H1 (cell line): ENCODE measurements around the gene BRAT1. TPM values are rescaled to one million over a fixed set of nuclear protein-coding genes. Genes with fewer than 3 reads are reported as not detected.

Source experiments
- CTCF ChIA-PET: fragments of 300-600 bp; sonication (Branson Sonifier 250); formaldehyde crosslinking; loops from one replicate; lab custom pipeline; 2021; ENCODE audit not compliant: partially characterized antibody; lab: Charles Lee
- POLR2A ChIA-PET: fragments of 300-600 bp; sonication (Branson Sonifier 250); formaldehyde crosslinking; loops from one replicate; lab custom pipeline; 2021; ENCODE audit warnings: inconsistent platforms; ENCODE audit not compliant: partially characterized antibody; lab: Charles Lee
- DNase-seq, 2 experiments: peaks; one replicate each; pipeline versions ENCODE4 v3.0.0 to v3.0.0-alpha.2; 2010 to 2022; ENCODE audit warnings: low spot score in 2 of 2, low read depth in 1 of 2, mixed read lengths in 1 of 2
- FAIRE-seq: peaks from 2 replicates; lab custom pipeline; 2011; peaks lifted over from hg19 to GRCh38; lab: Jason Lieb, UNC
- H2AFZ ChIP-seq: 2 replicates; pipeline ENCODE4 v1.8.1; 2012; ENCODE audit warnings: low read length, inconsistent platforms
- H2AK5ac ChIP-seq: 2 replicates; pipeline ENCODE4 v1.6.1; 2013; ENCODE audit warnings: low read depth, low read length
- H2BK120ac ChIP-seq: replicated peaks from 2 replicates; pipeline ENCODE3; 2013; ENCODE audit warnings: low read depth, low read length, inconsistent platforms
- H2BK12ac ChIP-seq: 2 replicates; pipeline ENCODE4 v1.6.1; 2013; ENCODE audit warnings: low read depth, low read length
- H2BK15ac ChIP-seq: 2 replicates; pipeline ENCODE4 v1.6.1; 2013; ENCODE audit warnings: low read length
- H2BK20ac ChIP-seq: 2 replicates; pipeline ENCODE4 v1.6.1; 2013; ENCODE audit warnings: low read length
- H2BK5ac ChIP-seq: 2 replicates; pipeline ENCODE4 v1.6.1; 2013; ENCODE audit warnings: low read depth, low read length
- H3K14ac ChIP-seq: 2 replicates; pipeline ENCODE4 v1.6.1; 2013; ENCODE audit warnings: inconsistent platforms; ENCODE audit not compliant: insufficient read length
- H3K18ac ChIP-seq: 2 replicates; pipeline ENCODE4 v1.6.1; 2013; ENCODE audit warnings: low read length; ENCODE audit errors: extremely low read depth
- H3K23ac ChIP-seq: 2 replicates; pipeline ENCODE4 v1.6.1; 2013; ENCODE audit warnings: inconsistent platforms; ENCODE audit not compliant: insufficient read length
- H3K23me2 ChIP-seq: 2 replicates; pipeline ENCODE4 v1.6.1; 2013; ENCODE audit warnings: low read depth, low read length
- H3K27ac ChIP-seq: 2 replicates; pipeline ENCODE4 v1.6.1; 2011; ENCODE audit warnings: low read depth, low read length, inconsistent platforms
- H3K27me3 ChIP-seq, 4 experiments: replicated peaks in 1 of 4; 1 replicate in 1 of 4; 2 replicates in 3 of 4; pipeline versions ENCODE4 v1.6.1 to v1.8.1; 2011 to 2013; ENCODE audit warnings: low read length in 3 of 4, mild to moderate bottlenecking in 3 of 4, inconsistent platforms in 2 of 4, mixed read lengths in 2 of 4, moderate library complexity in 1 of 4; ENCODE audit not compliant: control insufficient read depth in 3 of 4, insufficient read depth in 3 of 4; ENCODE audit errors: extremely low read depth in 1 of 4
- H3K36me3 ChIP-seq, 4 experiments: 2 replicates each; pipeline versions ENCODE4 v1.6.1 to v1.8.1; 2011 to 2013; ENCODE audit warnings: mild to moderate bottlenecking in 4 of 4, low read length in 3 of 4, moderate library complexity in 2 of 4, control low read depth in 1 of 4, inconsistent platforms in 1 of 4; ENCODE audit not compliant: insufficient read depth in 4 of 4, control insufficient read depth in 2 of 4
- H3K4ac ChIP-seq: replicated peaks from 2 replicates; pipeline ENCODE3; 2013; ENCODE audit warnings: low read length, low read depth, mixed read lengths, inconsistent platforms; ENCODE audit not compliant: insufficient read length
- H3K4me1 ChIP-seq, 4 experiments: replicated peaks in 1 of 4; 1 replicate in 1 of 4; 2 replicates in 3 of 4; pipeline versions ENCODE4 v1.6.1 to v1.8.1; 2011 to 2013; ENCODE audit warnings: low read length in 3 of 4, inconsistent platforms in 2 of 4, mixed read lengths in 1 of 4; ENCODE audit not compliant: insufficient read depth in 4 of 4, control insufficient read depth in 3 of 4
- H3K4me2 ChIP-seq, 2 experiments: 2 replicates each; pipeline versions ENCODE4 v1.6.1 to v1.8.1; 2011 to 2013; ENCODE audit warnings: low read depth in 2 of 2, low read length in 2 of 2, control low read depth in 1 of 2, inconsistent platforms in 1 of 2, mild to moderate bottlenecking in 1 of 2; ENCODE audit not compliant: insufficient read depth in 1 of 2
- H3K4me3 ChIP-seq, 4 experiments: fragments of 200-600, 300-600 bp in 1 of 4; sonication (generic), shearing (Covaris generic), sonication (Bioruptor Twin) in 1 of 4; 2 replicates each; pipeline versions ENCODE4 v1.5.1 to v1.8.1; 2011 to 2016; ENCODE audit warnings: low read length in 4 of 4, low read depth in 3 of 4, control low read depth in 2 of 4, inconsistent platforms in 2 of 4, mild to moderate bottlenecking in 2 of 4, mixed read lengths in 1 of 4, moderate library complexity in 1 of 4; ENCODE audit not compliant: insufficient read depth in 2 of 4; ENCODE audit errors: extremely low read depth in 1 of 4
- H3K56ac ChIP-seq: replicated peaks from 2 replicates; pipeline ENCODE3; 2013; ENCODE audit warnings: low read depth, mild to moderate bottlenecking, mixed read lengths, low read length, inconsistent platforms; ENCODE audit not compliant: insufficient read length
- H3K79me1 ChIP-seq: 2 replicates; pipeline ENCODE4 v1.6.1; 2013; ENCODE audit warnings: low read depth, low read length, control low read depth
- H3K79me2 ChIP-seq, 2 experiments: 2 replicates each; pipeline versions ENCODE4 v1.6.1 to v1.8.1; 2012 to 2013; ENCODE audit warnings: low read length in 2 of 2, mild to moderate bottlenecking in 2 of 2, inconsistent platforms in 1 of 2; ENCODE audit not compliant: insufficient read depth in 2 of 2, control insufficient read depth in 1 of 2
- H3K9ac ChIP-seq, 4 experiments: replicated peaks in 1 of 4; 1 replicate in 1 of 4; 2 replicates in 3 of 4; pipeline versions ENCODE4 v1.6.1 to v1.8.1; 2011 to 2013; ENCODE audit warnings: low read depth in 3 of 4, low read length in 3 of 4, control low read depth in 2 of 4, mild to moderate bottlenecking in 2 of 4, moderate library complexity in 2 of 4, inconsistent platforms in 1 of 4; ENCODE audit errors: extremely low read depth in 1 of 4
- H3K9me3 ChIP-seq, 2 experiments: 2 replicates each; pipeline versions ENCODE4 v1.6.1 to v1.8.1; 2012 to 2013; ENCODE audit warnings: mild to moderate bottlenecking in 2 of 2, moderate library complexity in 2 of 2, control low read depth in 1 of 2, inconsistent platforms in 1 of 2, low read depth in 1 of 2, low read length in 1 of 2, mixed read lengths in 1 of 2; ENCODE audit not compliant: insufficient read depth in 2 of 2
- H4K20me1 ChIP-seq, 2 experiments: replicated peaks in 1 of 2; 2 replicates each; pipeline versions ENCODE3 to v1.8.1; 2011 to 2013; ENCODE audit warnings: inconsistent platforms in 2 of 2, low read length in 2 of 2, mild to moderate bottlenecking in 1 of 2; ENCODE audit not compliant: insufficient read depth in 2 of 2, control insufficient read depth in 1 of 2
- H4K5ac ChIP-seq: 2 replicates; pipeline ENCODE4 v1.6.1; 2013; ENCODE audit warnings: low read length, low read depth, mixed read lengths, inconsistent platforms; ENCODE audit not compliant: insufficient read length
- H4K8ac ChIP-seq: 2 replicates; pipeline ENCODE4 v1.8.0; 2013; ENCODE audit warnings: mild to moderate bottlenecking, moderate library complexity, low read length, inconsistent platforms; ENCODE audit not compliant: insufficient read depth; ENCODE audit errors: extremely low read depth
- H4K91ac ChIP-seq: replicated peaks from 2 replicates; pipeline ENCODE3; 2013; ENCODE audit warnings: low read length, mixed read lengths, inconsistent platforms; ENCODE audit not compliant: insufficient read length
- GTF2F1 ChIP-seq: IDR thresholded peaks from 2 replicates; pipeline ENCODE4 v1.6.1; 2012; ENCODE audit warnings: low read depth, low read length, improper control_type of control experiment, borderline replicate concordance
- MAFK ChIP-seq: IDR thresholded peaks from 2 replicates; pipeline ENCODE4 v1.6.1; 2012; ENCODE audit warnings: low read depth, mild to moderate bottlenecking, improper control_type of control experiment, low read length
- RNF2 ChIP-seq: fragments of 200-900, 300-1000 bp; sonication (generic); IDR thresholded peaks from 2 replicates; pipeline ENCODE4 v1.7.1; 2016; ENCODE audit warnings: borderline replicate concordance, low read depth, mild to moderate bottlenecking, antibody characterized with exemption, low read length; ENCODE audit not compliant: poor library complexity, severe bottlenecking; ENCODE audit errors: missing control alignments
- SIX5 ChIP-seq: IDR thresholded peaks from 2 replicates; pipeline ENCODE4 v1.6.1; 2011; ENCODE audit warnings: mild to moderate bottlenecking, low read depth, low read length
- SP4 ChIP-seq: IDR thresholded peaks from 2 replicates; pipeline ENCODE4 v1.6.1; 2012; ENCODE audit warnings: low read length, inconsistent platforms
- WGBS, 2 experiments: shearing (Covaris generic) in 1 of 2; methylation state at CpG; one replicate each; pipeline versions ENCODE4 v1.1.6 to v1.1.7; 2013 to 2015; ENCODE audit warnings: low lambda C conversion rate in 2 of 2, mixed read lengths in 2 of 2, inconsistent platforms in 1 of 2, low coverage in 1 of 2, missing lambda C conversion rate in 1 of 2; ENCODE audit not compliant: insufficient replicate concordance in 2 of 2, insufficient coverage in 1 of 2, insufficient read length in 1 of 2; ENCODE audit errors: extremely low coverage in 1 of 2, missing lambda C conversion rate in 1 of 2; 5-methylcytosine and 5-hydroxymethylcytosine counted together
- polyA plus RNA-seq, 7 experiments: library from polyadenylated mRNA; depleted of rRNA in 3 of 7; stranded (reverse) in 5 of 7; unstranded in 2 of 7; fragments of >200 nt in 5 of 7; fragments of 200-250 nt in 2 of 7; gene quantifications; 1 replicate in 5 of 7; 2 replicates in 1 of 7; 4 replicates in 1 of 7; pipeline versions ENCODE4 v1.2.1 to v1.2.3, GENCODE V29; 2011 to 2013; ENCODE audit warnings: missing spikeins in 2 of 7, mixed read lengths in 2 of 7
- total RNA-seq: library from RNA; stranded (reverse); fragmentation: NEBNext Ultra II Directional; extraction: Animal tissue kit (Norgen Biotek cat#: 25700); gene quantifications from 2 replicates; pipeline ENCODE4 v1.2.1, GENCODE V29; 2021

The BRAT1 gene
- total and polyA plus RNA-seq, 2 of the 8 experiments (the other 6 are each of a cell fraction or from before 2014, with no cell fraction given): 36.8 to 42.3 TPM

DNA sequence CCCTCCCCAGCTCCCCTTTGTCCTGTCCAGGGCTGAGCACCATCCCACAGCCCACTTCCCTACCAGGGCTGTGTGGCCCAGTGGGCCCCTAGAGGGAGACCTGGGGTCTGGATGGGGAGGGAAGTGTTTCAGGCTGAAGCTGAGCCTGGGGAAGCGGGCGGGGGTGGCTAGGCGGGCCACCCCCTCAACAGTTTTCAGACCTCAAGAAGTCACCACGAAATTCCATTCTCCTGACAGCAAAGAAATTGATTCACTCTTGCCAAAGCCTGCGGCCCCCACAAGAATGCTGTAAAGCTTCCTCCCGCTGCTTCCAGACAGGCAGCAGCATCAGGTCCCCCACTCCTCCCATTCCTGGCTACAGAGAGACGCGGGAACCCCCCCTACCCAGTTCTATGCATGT lies 38.3 kb downstream of the BRAT1 start:
- ChIA-PET POLR2A (interaction anchor here (1.0 to 1.4 kb wide), 6 partner anchors 9 to 115 kb away, joined by 3 to 8 read pairs (median 4); partner anchors contain the start of gene TTYH3), CTCF (interaction anchor here (0.7 to 2.1 kb wide), 12 partner anchors 9 to 154 kb away, joined by 3 to 9 read pairs (median 3); no protein-coding TSS in a partner anchor)
- Histone ChIP-seq H3K79me1 (no peaks in the 10 kb centered on the region; the same call in 1 of the 2 replicates), H4K8ac (no peak overlapping the region; the same call in 1 of the 2 replicates), H3K27ac (no peak overlapping the region), H3K4me2 (peak overlapping the region in 1 of 2 experiments; percentile 85; a peak in 1 of 4 replicates), H3K14ac (no peak overlapping the region), H3K4me1 (peaks cover 3 to 36% (median 29%) of the 10 kb centered on the region in 4 experiments), H3K4me3 (no peak overlapping the region), H3K36me3 (no peaks in the 10 kb centered on the region), H3K9me3 (no peaks in the 10 kb centered on the region), H3K27me3 (peaks cover 0 to 22% (median 12%) of the 10 kb centered on the region in 4 experiments; a peak in 6 of 7 replicates), H2BK15ac (no peak overlapping the region), H2BK120ac (no peak overlapping the region), H4K5ac (no peak overlapping the region), H4K91ac (peak overlapping the region; percentile 7), H2BK5ac (peak overlapping the region; percentile 66; the same call in 1 of the 2 replicates), H4K20me1 (peaks cover 10 to 19% of the 10 kb centered on the region in 2 experiments), H3K79me2 (peaks cover 0 to 19% of the 10 kb centered on the region in 2 experiments; a peak in 3 of 4 replicates), H3K9ac (no peak overlapping the region), H2BK12ac (peak overlapping the region; percentile 90; the same call in 1 of the 2 replicates), H2BK20ac (no peak overlapping the region; the same call in 1 of the 2 replicates), H3K4ac (no peak overlapping the region)
- DNase-seq (no peak), FAIRE-seq (no peak)
- no peak for TF ChIP-seq MAFK
- no peak for TF ChIP-seq GTF2F1
- no peak for TF ChIP-seq SP4
- no peak for TF ChIP-seq RNF2
- no peak for TF ChIP-seq SIX5
- TF ChIP-seq, all 59 proteins: peak for 0
- 32% methylated on average over 8 of the region's 8 CpGs; no CpG with 5 or more reads in 1 of the 2 experiments for WGBS, 2 experiments
- Histone ChIP-seq H2AK5ac (no peak overlapping the region; the same call in 1 of the 2 replicates), H3K18ac (peak overlapping the region; percentile 65), H3K23ac (no peak overlapping the region), H3K23me2 (peaks cover 27% of the 10 kb centered on the region), H3K56ac (no peak overlapping the region), H2AFZ (no peak overlapping the region)
